Measurements from ENCODE around the gene DTNA. TPM values are rescaled to one million over a fixed set of nuclear protein-coding genes. Genes with fewer than 3 reads are reported as not detected.

Gene DTNA
- total RNA-seq: 28.2 and 38.8 TPM in 2 replicates
- 26.9 and 49.8 TPM in 2 replicates for polyA plus RNA-seq
- 13.2 and 27.0 TPM in 2 replicates for polyA plus RNA-seq (2012)
- polyA minus RNA-seq (ENCODE audit: low replicate concordance): 71.6 and 96.1 TPM in 2 replicates

GRCh38 chr18:34709750-34710441 lies at the start of gene DTNA:
TSS of gene DTNA (plus strand) at chr18:34710298. CDS start at chr18:34755977, 45,679 bp downstream.
- Histone ChIP-seq H3K79me2 (ENCODE audit: control insufficient read depth, insufficient read depth, low read length) (peaks cover 2% of the 10 kb centered on the region), H2AFZ (ENCODE audit: low read length) (no peak within 1 kb of the TSS), H3K9me3 (ENCODE audit: control insufficient read depth, insufficient read depth, low read depth, low read length) (no peaks in the 10 kb centered on the region), H4K20me1 (ENCODE audit: control insufficient read depth, extremely low read depth, insufficient read depth, low read length) (no peaks in the 10 kb centered on the region), H3K9ac (ENCODE audit: insufficient read depth, low read length) (peak within 1 kb of the TSS; percentile 72), H3K4me1 (ENCODE audit: control insufficient read depth, extremely low read depth, insufficient read depth, low read length) (peaks cover 19% of the 10 kb centered on the region), H3K27ac (ENCODE audit: insufficient read depth, low read length) (peak within 1 kb of the TSS; percentile 88), H3K4me2 (ENCODE audit: extremely low read depth, insufficient read depth, low read length) (peak within 1 kb of the TSS; percentile 91), H3K27me3 (ENCODE audit: control insufficient read depth, insufficient read depth, low read length) (no peaks in the 10 kb centered on the region), H3K36me3 (ENCODE audit: control insufficient read depth, insufficient read depth, low read length) (no peaks in the 10 kb centered on the region), H3K4me3 (replicated peaks in 1 of 4; ENCODE audit: control extremely low read depth in 1 of 4, insufficient read depth in 1 of 4, low read depth in 3 of 4, low read length in 4 of 4) (peak within 1 kb of the TSS; percentile 48 to 97 (median 59))
- DNase-seq (ENCODE audit: low read depth in 2 of 2): peak; percentile 97
- TF ChIP-seq CTCF (conservative IDR thresholded peaks at IDR 0.05 in 1 of 2, IDR thresholded peaks at IDR 0.05 in 1 of 2; ENCODE audit: low read depth in 1 of 2, low read length in 2 of 2) (no peak), EZH2 (IDR thresholded peaks at IDR 0.05; ENCODE audit: low read length, missing control alignments) (no peak)

- H3K27ac ChIP-seq (ENCODE audit: insufficient read depth, low read length): no peak overlapping the region
- no peak overlapping the region for H2AFZ ChIP-seq (ENCODE audit: low read length)
- H3K9me3 ChIP-seq (ENCODE audit: control insufficient read depth, insufficient read depth, low read depth, low read length): no peaks in the 10 kb centered on the region
- DNase-seq (ENCODE audit: low read depth in 2 of 2): peak in 1 of 2 donors; percentile 21
- H3K36me3 ChIP-seq (ENCODE audit: control insufficient read depth, insufficient read depth, low read length): no peaks in the 10 kb centered on the region
- no peak overlapping the region for H3K4me3 ChIP-seq (replicated peaks in 1 of 4; ENCODE audit: control extremely low read depth in 1 of 4, insufficient read depth in 1 of 4, low read depth in 3 of 4, low read length in 4 of 4)
- no peak for TF ChIP-seq EZH2 (IDR thresholded peaks at IDR 0.05; ENCODE audit: low read length, missing control alignments)
- no peak for TF ChIP-seq CTCF (conservative IDR thresholded peaks at IDR 0.05 in 1 of 2, IDR thresholded peaks at IDR 0.05 in 1 of 2; ENCODE audit: low read depth in 1 of 2, low read length in 2 of 2)
- H3K79me2 ChIP-seq (ENCODE audit: control insufficient read depth, insufficient read depth, low read length): no peaks in the 10 kb centered on the region
- H3K4me1 ChIP-seq (ENCODE audit: control insufficient read depth, extremely low read depth, insufficient read depth, low read length): peaks cover 17% of the 10 kb centered on the region
- H3K4me2 ChIP-seq (ENCODE audit: extremely low read depth, insufficient read depth, low read length): no peak overlapping the region
- H4K20me1 ChIP-seq (ENCODE audit: control insufficient read depth, extremely low read depth, insufficient read depth, low read length): no peaks in the 10 kb centered on the region
- H3K9ac ChIP-seq (ENCODE audit: insufficient read depth, low read length): no peak overlapping the region
- H3K27me3 ChIP-seq (ENCODE audit: control insufficient read depth, insufficient read depth, low read length): no peaks in the 10 kb centered on the region
Observed at GRCh38 chr18:34660572-34660971, 49.5 kb upstream of the DTNA start.

GRCh38 chr18:34661464-34662087 lies 48.5 kb upstream of the DTNA start:
- peaks cover 17% of the 10 kb centered on the region for H3K4me1 ChIP-seq (ENCODE audit: control insufficient read depth, extremely low read depth, insufficient read depth, low read length)
- H3K9ac ChIP-seq (ENCODE audit: insufficient read depth, low read length): no peak overlapping the region
- no peak overlapping the region for H3K4me3 ChIP-seq (replicated peaks in 1 of 4; ENCODE audit: control extremely low read depth in 1 of 4, insufficient read depth in 1 of 4, low read depth in 3 of 4, low read length in 4 of 4)
- no peak overlapping the region for H2AFZ ChIP-seq (ENCODE audit: low read length)
- H3K27ac ChIP-seq (ENCODE audit: insufficient read depth, low read length): no peak overlapping the region
- H4K20me1 ChIP-seq (ENCODE audit: control insufficient read depth, extremely low read depth, insufficient read depth, low read length): no peaks in the 10 kb centered on the region
- H3K4me2 ChIP-seq (ENCODE audit: extremely low read depth, insufficient read depth, low read length): no peak overlapping the region
- H3K9me3 ChIP-seq (ENCODE audit: control insufficient read depth, insufficient read depth, low read depth, low read length): no peaks in the 10 kb centered on the region
- H3K27me3 ChIP-seq (ENCODE audit: control insufficient read depth, insufficient read depth, low read length): no peaks in the 10 kb centered on the region
- TF ChIP-seq CTCF (conservative IDR thresholded peaks at IDR 0.05 in 1 of 2, IDR thresholded peaks at IDR 0.05 in 1 of 2; ENCODE audit: low read depth in 1 of 2, low read length in 2 of 2): peak; percentile 82 to 86
- no peak for TF ChIP-seq EZH2 (IDR thresholded peaks at IDR 0.05; ENCODE audit: low read length, missing control alignments)
- peak; percentile 25 to 65 for DNase-seq (ENCODE audit: low read depth in 2 of 2)
- H3K79me2 ChIP-seq (ENCODE audit: control insufficient read depth, insufficient read depth, low read length): no peaks in the 10 kb centered on the region
- no peaks in the 10 kb centered on the region for H3K36me3 ChIP-seq (ENCODE audit: control insufficient read depth, insufficient read depth, low read length)

Data from fibroblast of lung (primary cell).